Fibroblast of the aortic adventitia (primary cell): ENCODE data around the gene PITPNM3. TPM values are rescaled to one million over a fixed set of nuclear protein-coding genes. Genes with fewer than 3 reads are reported as not detected.
A peak's percentile ranks its signal among the peaks of the same experiment; 100 is the strongest.
"Not testable (repeated sequence)": the region's sequence is repeated elsewhere in the genome, so short reads cannot be mapped to it uniquely, and the experiment has no call there.

Experiments used
- DNase-seq: peaks from one replicate; pipeline ENCODE4 v3.0.0-alpha.2; 2010; ENCODE audit warnings: low read depth
- H3K4me3 ChIP-seq: 2 replicates; pipeline ENCODE4 v1.5.1; 2011; ENCODE audit warnings: low read depth, mild to moderate bottlenecking, control low read depth, low read length, moderate library complexity
- total RNA-seq: library from RNA; depleted of rRNA; stranded (reverse); fragments of >200 nt; gene quantifications from 2 replicates; pipeline ENCODE4 v1.2.3, GENCODE V29; 2012; ENCODE audit warnings: low replicate concordance
- TF ChIP-seq, protein P1 (sequence below): IDR thresholded peaks from 2 replicates; pipeline ENCODE4 v1.5.1; 2011; ENCODE audit warnings: mild to moderate bottlenecking, low read length, control low read depth, inconsistent platforms; ENCODE audit not compliant: insufficient read depth

The PITPNM3 gene
- total RNA-seq, 1 donor: 1.3 TPM

- H3K4me3 ChIP-seq: no peak overlapping the region
- TF ChIP-seq, protein P1, sequence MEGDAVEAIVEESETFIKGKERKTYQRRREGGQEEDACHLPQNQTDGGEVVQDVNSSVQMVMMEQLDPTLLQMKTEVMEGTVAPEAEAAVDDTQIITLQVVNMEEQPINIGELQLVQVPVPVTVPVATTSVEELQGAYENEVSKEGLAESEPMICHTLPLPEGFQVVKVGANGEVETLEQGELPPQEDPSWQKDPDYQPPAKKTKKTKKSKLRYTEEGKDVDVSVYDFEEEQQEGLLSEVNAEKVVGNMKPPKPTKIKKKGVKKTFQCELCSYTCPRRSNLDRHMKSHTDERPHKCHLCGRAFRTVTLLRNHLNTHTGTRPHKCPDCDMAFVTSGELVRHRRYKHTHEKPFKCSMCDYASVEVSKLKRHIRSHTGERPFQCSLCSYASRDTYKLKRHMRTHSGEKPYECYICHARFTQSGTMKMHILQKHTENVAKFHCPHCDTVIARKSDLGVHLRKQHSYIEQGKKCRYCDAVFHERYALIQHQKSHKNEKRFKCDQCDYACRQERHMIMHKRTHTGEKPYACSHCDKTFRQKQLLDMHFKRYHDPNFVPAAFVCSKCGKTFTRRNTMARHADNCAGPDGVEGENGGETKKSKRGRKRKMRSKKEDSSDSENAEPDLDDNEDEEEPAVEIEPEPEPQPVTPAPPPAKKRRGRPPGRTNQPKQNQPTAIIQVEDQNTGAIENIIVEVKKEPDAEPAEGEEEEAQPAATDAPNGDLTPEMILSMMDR: no peak
- DNase-seq: no peak
These were observed 19.2 kb upstream of the PITPNM3 start for GRCh38 chr17:6575596-6575988.

DNA sequence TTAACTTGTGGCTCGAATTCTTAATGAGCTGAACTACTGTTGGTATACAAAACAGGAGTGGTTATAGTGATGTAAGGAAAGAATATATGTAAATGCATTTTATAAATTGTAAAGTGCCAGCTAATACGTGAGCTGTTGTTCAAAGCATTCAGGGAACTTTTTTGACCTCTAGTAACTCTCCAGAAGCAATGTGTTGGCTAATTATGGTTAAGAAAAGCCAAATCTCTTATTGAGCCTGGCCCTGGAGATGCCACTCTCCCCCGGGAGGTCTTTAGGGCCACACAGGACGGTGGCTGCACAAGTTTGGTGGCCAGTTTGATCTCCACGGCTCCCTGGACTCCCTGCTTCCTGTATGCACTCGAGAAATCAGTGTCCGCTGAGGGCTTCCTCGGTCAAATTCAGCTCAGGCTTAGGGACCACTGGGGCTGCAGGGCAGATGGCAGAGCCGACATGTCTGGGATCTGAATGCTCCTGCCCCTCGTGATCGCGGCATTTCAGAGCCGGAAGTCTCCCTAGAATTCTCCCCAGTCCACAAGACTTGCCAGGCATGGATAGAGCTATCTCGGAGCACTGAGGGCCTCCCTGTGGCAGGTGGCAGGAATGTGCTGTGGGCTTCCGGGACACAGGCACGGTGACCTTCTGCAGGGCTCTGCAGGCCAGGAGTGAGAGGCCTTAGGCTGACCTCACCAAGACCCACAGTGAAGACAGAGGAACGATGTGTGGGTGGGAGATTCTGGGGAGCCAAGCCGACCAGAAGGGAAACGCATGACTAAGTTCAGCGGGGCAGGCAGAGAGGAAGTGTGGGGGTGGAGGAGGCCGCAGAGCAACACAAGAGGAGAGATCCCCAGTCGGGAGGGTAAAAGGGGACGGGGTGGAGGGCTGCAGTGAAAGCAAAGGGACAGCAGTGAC lies 18.6 kb upstream of the PITPNM3 start:
- peak; percentile 52 for DNase-seq
- TF ChIP-seq, protein P1: peak; percentile 29

DNA sequence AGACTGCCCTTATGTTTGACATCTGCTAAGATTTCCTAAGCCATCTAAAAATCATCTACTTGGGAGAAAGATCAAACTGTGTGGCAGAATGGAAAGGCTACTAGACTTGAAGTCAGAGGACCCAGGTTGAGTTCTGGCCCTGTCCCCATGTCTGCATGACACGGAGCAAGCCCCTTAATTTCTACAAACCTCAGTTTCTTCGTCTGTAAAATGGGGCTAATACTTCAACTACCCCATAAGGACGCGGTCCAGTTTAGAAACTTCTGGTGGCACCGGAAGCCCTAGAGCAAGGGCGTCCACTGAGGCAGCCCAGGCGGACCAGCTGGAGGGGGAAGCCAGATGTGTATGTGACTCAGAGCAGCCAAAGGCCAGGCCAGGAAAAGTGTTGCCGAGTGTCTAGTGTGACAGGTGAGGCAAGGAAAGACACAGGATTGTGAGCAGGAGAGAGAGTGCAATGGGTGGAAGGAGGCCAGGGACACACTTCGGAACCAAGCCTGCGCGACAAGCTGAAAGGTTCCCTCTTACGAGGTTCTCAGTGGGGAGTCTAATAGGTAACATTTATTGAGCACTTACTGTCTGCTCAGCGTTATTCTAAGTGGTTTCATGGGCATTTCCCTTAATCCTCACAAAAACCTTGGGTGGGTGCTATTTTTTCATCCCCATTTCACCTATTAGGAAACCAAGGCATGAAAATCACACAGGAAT lies 17.8 kb upstream of the PITPNM3 start:
- TF ChIP-seq, protein P1: no peak
- no peak overlapping the region for H3K4me3 ChIP-seq
- no peak for DNase-seq

More for the DNA sequence above, 18.6 kb upstream of the PITPNM3 start:
- no peak overlapping the region for H3K4me3 ChIP-seq

DNA sequence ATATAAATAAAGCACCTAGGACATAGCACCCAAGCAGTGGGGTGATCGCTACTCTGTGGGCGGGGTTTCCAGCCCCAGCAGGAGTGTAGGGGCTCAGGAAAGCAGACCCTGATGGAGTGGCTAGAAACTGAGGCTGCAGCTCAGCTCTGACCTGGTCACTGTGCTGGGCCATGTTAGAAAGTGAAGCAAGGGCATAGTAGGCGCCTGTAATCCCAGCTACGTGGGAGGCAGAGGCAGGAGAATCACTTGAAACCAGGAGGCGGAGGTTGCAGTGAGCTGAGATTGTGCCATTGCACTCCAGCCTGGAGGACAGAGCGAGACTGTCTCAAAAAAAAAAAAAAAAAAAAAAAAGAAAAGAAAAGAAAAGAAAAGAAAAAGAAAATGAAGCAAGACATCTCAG lies 17.1 kb upstream of the PITPNM3 start:
- not testable (repeated sequence) for DNase-seq, H3K4me3 ChIP-seq

DNA sequence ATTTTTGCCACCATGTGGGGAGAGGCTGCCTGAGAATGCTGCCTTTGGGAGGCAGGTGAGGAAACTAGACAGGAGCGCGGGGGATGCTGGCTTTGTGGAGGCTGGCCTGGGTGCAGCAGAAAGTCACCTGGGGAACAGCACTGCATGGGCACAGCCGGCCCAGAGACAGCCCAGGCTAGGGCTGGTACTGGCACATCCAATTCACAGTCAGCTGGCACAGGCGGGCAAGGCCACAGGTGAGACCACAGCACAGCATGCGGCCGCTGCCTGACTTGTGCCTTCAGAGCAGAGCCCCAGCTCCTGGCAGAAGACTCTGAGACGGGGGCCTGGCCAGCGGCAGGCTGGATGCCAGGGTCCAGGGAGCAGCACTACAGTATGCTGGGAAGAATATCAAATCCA lies 16.6 kb upstream of the PITPNM3 start:
- no peak overlapping the region for H3K4me3 ChIP-seq
- DNase-seq: no peak
- TF ChIP-seq, protein P1: no peak

DNA sequence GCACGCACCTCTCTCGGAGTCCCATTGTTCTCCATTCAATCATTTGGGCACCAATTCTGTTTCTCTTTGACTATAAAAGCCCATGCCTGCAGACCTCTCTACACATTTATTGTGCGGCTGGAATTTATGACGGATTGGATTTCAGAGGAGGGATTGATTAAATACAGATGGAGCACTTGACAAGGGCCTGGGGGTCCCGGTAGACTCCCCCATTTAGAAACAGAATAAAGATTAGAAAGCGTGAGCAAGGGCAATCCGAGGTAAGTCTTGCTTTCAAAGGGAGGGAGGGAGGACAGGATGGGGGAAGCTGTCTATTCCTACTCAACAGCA lies 15.1 kb upstream of the PITPNM3 start:
- H3K4me3 ChIP-seq: no peak overlapping the region
- DNase-seq: no peak
- TF ChIP-seq, protein P1: no peak

DNA sequence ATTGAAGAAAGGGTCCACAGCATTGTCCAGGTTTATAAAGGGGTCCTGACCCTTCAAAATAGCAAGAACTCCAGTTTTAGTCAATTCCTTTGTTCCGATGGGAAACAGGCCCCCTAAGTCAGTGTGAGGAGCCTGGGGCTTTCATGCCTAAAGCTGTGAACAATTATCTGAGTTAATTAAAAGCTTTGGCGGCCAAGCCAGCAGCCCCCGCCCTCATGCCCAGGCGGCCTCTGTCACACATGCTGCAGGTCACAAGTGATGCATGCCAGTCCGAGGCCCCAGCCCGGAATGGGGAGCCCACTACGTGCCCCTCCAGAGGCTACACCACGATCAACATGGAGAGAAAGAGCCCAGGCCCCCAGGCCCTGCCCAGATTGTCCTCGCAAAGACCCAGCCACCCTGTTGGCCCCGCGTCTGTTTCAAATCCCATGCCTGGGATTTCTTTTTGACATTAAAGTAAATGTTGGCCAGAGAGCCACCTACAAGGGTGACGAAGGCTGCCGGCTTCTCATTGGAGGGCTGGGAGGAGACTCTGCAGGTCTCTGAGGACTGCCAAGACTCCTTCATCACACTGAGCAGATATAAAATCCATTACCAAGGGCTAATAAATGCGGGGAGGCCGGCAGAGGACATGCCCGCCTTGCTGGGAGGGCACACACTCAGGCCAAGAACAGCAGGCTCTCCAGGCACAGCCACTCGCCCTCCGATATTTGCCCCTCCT lies 14.5 kb upstream of the PITPNM3 start:
- H3K4me3 ChIP-seq: no peak overlapping the region
- DNase-seq: no peak
- TF ChIP-seq, protein P1: no peak
